K562 (cell line): ENCODE measurements around the gene SDCBP2. TPM values are rescaled to one million over a fixed set of nuclear protein-coding genes. Genes with fewer than 3 reads are reported as not detected.

Source experiments
- ATAC-seq: fragments of 200-7000 bp; cut with Tn5 transposase; 3 replicates; pipeline ENCODE4 v1.9.1; 2020; ENCODE audit warnings: moderate library complexity
- BruUV-seq: library from RNA; stranded (reverse); fragments of 400-500 nt; replicated peaks from 2 replicates; lab custom pipeline; 2021; lab: Mats Ljungman, UMichigan
- CTCF ChIA-PET: fragments of 300-600 bp; formaldehyde crosslinking; extraction: SDS; loops from one replicate; lab custom pipeline; 2021; ENCODE audit warnings: low intra/inter-chr PET ratio; lab: Yijun Ruan, JAX
- POLR2A ChIA-PET: fragments of 300-600, 350-650 bp; sonication (Branson Sonifier 250); formaldehyde crosslinking; extraction: SDS; loops from one replicate; lab custom pipeline; 2021; ENCODE audit warnings: antibody characterized with exemption, inconsistent platforms; lab: Yijun Ruan, JAX
- DNase-seq, 4 experiments: peaks; one replicate each; pipeline versions ENCODE4 v3.0.0 to v3.0.0-alpha.2; 2011 to 2018; ENCODE audit warnings: low spot score in 3 of 4, mixed read lengths in 3 of 4; ENCODE audit errors: extremely low read depth in 1 of 4
- FAIRE-seq: peaks from 2 replicates; lab custom pipeline; 2011; peaks lifted over from hg19 to GRCh38; lab: Jason Lieb, UNC
- H2AFZ ChIP-seq: 2 replicates; pipeline ENCODE4 v1.6.0; 2011; ENCODE audit warnings: low read depth, low read length, control low read depth, inconsistent platforms
- H3K27ac ChIP-seq: fragments of 200-600 bp; 3 replicates; pipeline ENCODE4 v1.8.0; 2011; ENCODE audit warnings: low read depth, mild to moderate bottlenecking, control low read depth, inconsistent platforms, low read length, moderate library complexity, mixed read lengths; ENCODE audit errors: extremely low read depth
- H3K27me3 ChIP-seq, 2 experiments: fragments of 300-600 bp in 1 of 2; 2 replicates in 1 of 2; 3 replicates in 1 of 2; pipeline versions ENCODE4 v1.6.0 to v1.8.0; 2011; ENCODE audit warnings: inconsistent platforms in 2 of 2, low read length in 2 of 2, mild to moderate bottlenecking in 1 of 2, mixed read lengths in 1 of 2, moderate library complexity in 1 of 2; ENCODE audit not compliant: control insufficient read depth in 2 of 2, insufficient read depth in 2 of 2
- H3K36me3 ChIP-seq: fragments of 300-600 bp; 3 replicates; pipeline ENCODE4 v1.8.0; 2011; ENCODE audit warnings: mild to moderate bottlenecking, low read length, inconsistent platforms; ENCODE audit not compliant: control insufficient read depth, insufficient read depth
- H3K4me1 ChIP-seq, 2 experiments: fragments of 200-600 bp in 1 of 2; replicated peaks in 1 of 2; 2 replicates in 1 of 2; 3 replicates in 1 of 2; pipeline versions ENCODE4 v1.5.1 to v1.8.0; 2011; ENCODE audit warnings: inconsistent platforms in 2 of 2, low read length in 2 of 2, mild to moderate bottlenecking in 1 of 2, mixed read lengths in 1 of 2, moderate library complexity in 1 of 2; ENCODE audit not compliant: control insufficient read depth in 2 of 2, insufficient read depth in 2 of 2
- H3K4me2 ChIP-seq: 2 replicates; pipeline ENCODE4 v1.6.1; 2011; ENCODE audit warnings: low read length, control low read depth, inconsistent platforms, mixed read lengths; ENCODE audit not compliant: insufficient read depth
- H3K4me3 ChIP-seq: fragments of 200-600 bp; sonication (generic), shearing (Covaris generic); 2 replicates; pipeline ENCODE4 v1.5.1; 2016; ENCODE audit warnings: control low read depth, inconsistent platforms
- H3K79me2 ChIP-seq: fragments of 200-600 bp; 3 replicates; pipeline ENCODE4 v1.8.0; 2011; ENCODE audit warnings: low read length, inconsistent platforms; ENCODE audit not compliant: control insufficient read depth, insufficient read depth
- H3K9ac ChIP-seq, 2 experiments: 2 replicates each; pipeline versions ENCODE4 v1.6.0 to v1.6.1; 2011; ENCODE audit warnings: low read depth in 2 of 2, low read length in 2 of 2, control low read depth in 1 of 2, inconsistent platforms in 1 of 2, mild to moderate bottlenecking in 1 of 2, mixed read lengths in 1 of 2; ENCODE audit not compliant: insufficient read depth in 1 of 2
- H3K9me1 ChIP-seq: one replicate; pipeline ENCODE4 v1.6.0; 2011; ENCODE audit warnings: inconsistent platforms, mild to moderate bottlenecking, low read length, moderate library complexity; ENCODE audit not compliant: control insufficient read depth, insufficient read depth
- H3K9me3 ChIP-seq: replicated peaks from 2 replicates; pipeline ENCODE4 v1.5.1; 2011; ENCODE audit warnings: low read depth, low read length, inconsistent platforms; ENCODE audit not compliant: control insufficient read depth, insufficient read depth
- H4K20me1 ChIP-seq: replicated peaks from 2 replicates; pipeline ENCODE4 v1.6.1; 2011; ENCODE audit warnings: low read length, inconsistent platforms, mixed read lengths; ENCODE audit not compliant: control insufficient read depth, insufficient read depth
- BCL6 ChIP-seq: fragments of 250-450 bp; sonication (Bioruptor Pico); IDR thresholded peaks from 2 replicates; pipeline ENCODE4 v1.4.0; 2020
- BRCA1 ChIP-seq, 2 experiments: fragments of 450-650 bp in 1 of 2; sonication (generic) in 1 of 2; formaldehyde crosslinking in 1 of 2; IDR thresholded peaks; 2 replicates each; pipeline versions ENCODE4 v1.5.0 to v1.6.1; 2017 to 2020; ENCODE audit warnings: mild to moderate bottlenecking in 1 of 2, missing genetic modification reagents in 1 of 2
- FUS ChIP-seq: fragments of 200-400 bp; formaldehyde crosslinking; optimal IDR thresholded peaks from 2 replicates; pipeline ENCODE3; 2017; ENCODE audit warnings: low read depth, low read length
- LARP7 ChIP-seq: fragments of 450-650 bp; IDR thresholded peaks from 2 replicates; pipeline ENCODE4 v1.6.1; 2016
- MTA2 ChIP-seq: fragments of 450-650 bp; IDR thresholded peaks from 2 replicates; pipeline ENCODE4 v1.6.1; 2016; ENCODE audit warnings: low read depth
- NFXL1 ChIP-seq: fragments of 450-650 bp; formaldehyde crosslinking; IDR thresholded peaks from 2 replicates; pipeline ENCODE4 v1.4.0; 2021; ENCODE audit warnings: mild to moderate bottlenecking
- POLR3G ChIP-seq: IDR thresholded peaks from 2 replicates; pipeline ENCODE4 v1.6.1; 2011; ENCODE audit not compliant: insufficient read length, insufficient replicate concordance; ENCODE audit errors: extremely low read depth
- SNAPC5 ChIP-seq: fragments of 250-450 bp; sonication (Bioruptor Pico); IDR thresholded peaks from 2 replicates; pipeline ENCODE4 v1.8.0; 2021; ENCODE audit warnings: moderate library complexity, mild to moderate bottlenecking, inconsistent platforms
- ZBTB43 ChIP-seq: sonication (generic); formaldehyde crosslinking; IDR thresholded peaks from 2 replicates; pipeline ENCODE4 v1.8.0; 2023; ENCODE audit warnings: mild to moderate bottlenecking, missing genetic modification reagents
- ZNF197 ChIP-seq: fragments of 200-800 bp; sonication (Bioruptor generic); IDR thresholded peaks from 2 replicates; pipeline ENCODE4 v1.6.1; 2016; ENCODE audit warnings: low read depth, missing genetic modification characterization, missing compliant biosample characterization
- ZNF407 ChIP-seq: fragments of 450-650 bp; IDR thresholded peaks from 2 replicates; pipeline ENCODE4 v1.6.1; 2016; ENCODE audit warnings: low read depth
- ZNF780A ChIP-seq: fragments of 250-450 bp; sonication (Bioruptor Pico); IDR thresholded peaks from 2 replicates; pipeline ENCODE4 v1.5.0; 2021; ENCODE audit warnings: mild to moderate bottlenecking
- WGBS: fragments of 100-300 bp; shearing (Covaris generic); methylation state at CpG from one replicate; pipeline ENCODE4 v1.1.6; 2016; ENCODE audit warnings: low coverage, mixed read lengths; ENCODE audit not compliant: insufficient coverage; ENCODE audit errors: missing lambda C conversion rate; 5-methylcytosine and 5-hydroxymethylcytosine counted together
- in situ Hi-C: fragments of 300-500 bp; cut with MboI; formaldehyde crosslinking; loops from 4 replicates; pipeline ENCODE4 v1.15.0; 2018; ENCODE audit warnings: inconsistent platforms, mixed read lengths
- intact Hi-C: fragments of 100-400 bp; cut with micrococcal nuclease; formaldehyde crosslinking; loops from 2 replicates; pipeline ENCODE4 v1.14.2; 2022
- polyA plus RNA-seq, 8 experiments: library from polyadenylated mRNA; depleted of rRNA in 4 of 8; stranded (reverse) in 5 of 8; unstranded in 3 of 8; fragments of >200 nt; fragmentation: Nextera tagmentation in 2 of 8; fragmentation: Illumina TruSeq in 1 of 8; extraction: Ambion mirVana in 2 of 8; extraction: Trizol in 1 of 8; gene quantifications; 2 replicates each; pipeline versions ENCODE4 v1.2.1 to v1.2.3, GENCODE V29; 2011 to 2014; ENCODE audit warnings: inconsistent platforms in 1 of 8, missing spikeins in 1 of 8
- total RNA-seq, 7 experiments: library from RNA; depleted of rRNA in 6 of 7; stranded (reverse); fragments of >200 nt in 6 of 7; fragmentation: Illumina TruSeq in 2 of 7; extraction: Trizol in 2 of 7; gene quantifications; 2 replicates each; pipeline versions ENCODE4 v1.2.1 to v1.2.3, GENCODE V29; 2011 to 2021; ENCODE audit warnings: low replicate concordance in 1 of 7

Gene SDCBP2
- total and polyA plus RNA-seq, 9 of the 15 experiments (the other 6 are each of a cell fraction or from before 2014, with no cell fraction given), result 0.06 to 1.2 (median 0.80) TPM

GRCh38 chr20:1296922-1297321, 32.0 kb downstream of the SDCBP2 start:
- intact Hi-C loops, result no loop called here
- ATAC-seq, result no peak
- BruUV-seq, result no TSS peak
- Histone ChIP-seq H3K4me2 (no peak overlapping the region), H2AFZ (no peak overlapping the region), H3K4me1 (peaks cover 3 to 17% of the 10 kb centered on the region in 2 experiments; a peak in 4 of 5 replicates), H3K27me3 (no peaks in the 10 kb centered on the region)
- WGBS, result 74% methylated on average over 4 of the region's 14 CpGs
- CTCF ChIA-PET, result interaction anchor here (0.5 kb wide), 1 partner anchor 37 kb away, joined by 3 read pairs; no protein-coding TSS in a partner anchor
- TF ChIP-seq ZBTB43 (CRISPR knock-in tag) (no peak), LARP7 (no peak), NFXL1 (CRISPR knock-in tag) (no peak), BCL6 (CRISPR knock-in tag) (no peak), ZNF780A (CRISPR knock-in tag) (no peak), MTA2 (no peak), SNAPC5 (CRISPR knock-in tag) (no peak), POLR3G (no peak), ZNF197 (no peak), ZNF407 (no peak), FUS (no peak), BRCA1 (IDR thresholded peaks at IDR 0.05) (no peak), BRCA1 (CRISPR knock-in tag; IDR thresholded peaks at IDR 0.05) (no peak)
- TF ChIP-seq, all 486 proteins: peak for 0
- H3K4me3 ChIP-seq, result no peak overlapping the region
- FAIRE-seq, result no peak
- POLR2A ChIA-PET, result no interaction called here
- H3K9ac ChIP-seq, result no peak overlapping the region
- no peak overlapping the region for H3K27ac ChIP-seq
- H3K9me1 ChIP-seq, result no peaks in the 10 kb centered on the region
- no peaks in the 10 kb centered on the region; the same call in 1 of the 2 replicates for H4K20me1 ChIP-seq
- no peaks in the 10 kb centered on the region; the same call in 2 of the 3 replicates for H3K36me3 ChIP-seq
- in situ Hi-C loops, result no loop called here
- H3K9me3 ChIP-seq, result no peaks in the 10 kb centered on the region
- no peak for DNase-seq
- H3K79me2 ChIP-seq, result no peaks in the 10 kb centered on the region
